Naive thymus-derived CD4-positive, alpha-beta T cell (primary cell): ENCODE data around the gene CDR2L. TPM values are rescaled to one million over a fixed set of nuclear protein-coding genes. Genes with fewer than 3 reads are reported as not detected.

Experiments used
- ATAC-seq: fragments of 150-1000 bp; cut with Tn5 transposase; 2 replicates; pipeline ENCODE4 v1.10.0; 2021; ENCODE audit warnings: mild to moderate bottlenecking, moderate library complexity
- CTCF ChIA-PET: fragments of 350-600 bp; sonication (Branson Sonifier 250); formaldehyde crosslinking; loops from one replicate; lab custom pipeline; 2021; ENCODE audit warnings: antibody characterized with exemption; lab: Charles Lee
- POLR2A ChIA-PET: fragments of 350-600 bp; sonication (Branson Sonifier 250); formaldehyde crosslinking; loops from one replicate; lab custom pipeline; 2021; ENCODE audit warnings: antibody characterized with exemption, inconsistent platforms; lab: Charles Lee
- DNase-seq, 9 donors: peaks; one replicate each; pipeline versions ENCODE4 v3.0.0 to v3.0.0-alpha.2; 2020 to 2022; ENCODE audit warnings: mixed read lengths in 1 of 9
- H3K27ac ChIP-seq: one replicate; pipeline ENCODE4 v1.7.0; 2013; ENCODE audit warnings: mild to moderate bottlenecking, low read depth, low read length, moderate library complexity
- H3K27me3 ChIP-seq, 2 donors: one replicate each; pipeline ENCODE4 v1.7.0; 2013; ENCODE audit warnings: low read length in 2 of 2, mild to moderate bottlenecking in 2 of 2, moderate library complexity in 2 of 2; ENCODE audit not compliant: control insufficient read depth in 2 of 2, insufficient read depth in 2 of 2
- H3K36me3 ChIP-seq, 3 experiments: 1 replicate in 2 of 3; 2 replicates in 1 of 3; pipeline ENCODE4 v1.7.0; 2013; ENCODE audit warnings: low read length in 3 of 3, mild to moderate bottlenecking in 3 of 3, moderate library complexity in 1 of 3; ENCODE audit not compliant: insufficient read depth in 3 of 3, control insufficient read depth in 2 of 3
- H3K4me1 ChIP-seq, 2 donors: one replicate each; pipeline ENCODE4 v1.7.0; 2013; ENCODE audit warnings: low read length in 2 of 2, mild to moderate bottlenecking in 2 of 2, moderate library complexity in 1 of 2; ENCODE audit not compliant: control insufficient read depth in 2 of 2, insufficient read depth in 2 of 2
- H3K4me3 ChIP-seq: 2 replicates; pipeline ENCODE4 v1.7.0; 2013; ENCODE audit warnings: mild to moderate bottlenecking, low read length
- H3K9me3 ChIP-seq, 3 experiments: 1 replicate in 2 of 3; 2 replicates in 1 of 3; pipeline ENCODE4 v1.7.0; 2013; ENCODE audit warnings: low read length in 3 of 3; ENCODE audit not compliant: control insufficient read depth in 2 of 3
- H3K27ac Mint-ChIP-seq, 9 donors: one replicate each; pipeline ENCODE4 v1.8.0; 2020 to 2022; ENCODE audit warnings: mixed read lengths in 9 of 9, mild to moderate bottlenecking in 8 of 9, moderate library complexity in 5 of 9, inconsistent platforms in 2 of 9
- H3K27me3 Mint-ChIP-seq, 5 donors: one replicate each; pipeline ENCODE4 v1.8.0; 2021 to 2022; ENCODE audit warnings: mixed read lengths in 5 of 5, mild to moderate bottlenecking in 1 of 5
- H3K36me3 Mint-ChIP-seq, 5 donors: one replicate each; pipeline ENCODE4 v1.8.0; 2020 to 2022; ENCODE audit warnings: mixed read lengths in 5 of 5, mild to moderate bottlenecking in 3 of 5, inconsistent platforms in 1 of 5
- H3K4me1 Mint-ChIP-seq, 7 donors: one replicate each; pipeline ENCODE4 v1.8.0; 2020 to 2022; ENCODE audit warnings: mixed read lengths in 7 of 7, mild to moderate bottlenecking in 3 of 7, inconsistent platforms in 1 of 7
- H3K4me3 Mint-ChIP-seq, 10 donors: one replicate each; pipeline ENCODE4 v1.8.0; 2020 to 2022; ENCODE audit warnings: mild to moderate bottlenecking in 10 of 10, mixed read lengths in 10 of 10, moderate library complexity in 6 of 10, inconsistent platforms in 2 of 10
- H3K9me3 Mint-ChIP-seq, 11 donors: one replicate each; pipeline ENCODE4 v1.8.0; 2020 to 2022; ENCODE audit warnings: mixed read lengths in 11 of 11, mild to moderate bottlenecking in 4 of 11, inconsistent platforms in 1 of 11, moderate library complexity in 1 of 11
- intact Hi-C, 2 donors: fragments of 100-400 bp; cut with micrococcal nuclease; formaldehyde crosslinking; loops; one replicate each; pipeline ENCODE4 v1.15.1; 2023
- polyA plus RNA-seq, 2 donors: library from polyadenylated mRNA; unstranded; fragments of 300-500 nt; fragmentation: Illumina TruSeq; gene quantifications; one replicate each; pipeline ENCODE4 v1.2.3, GENCODE V29; 2021
- total RNA-seq, 6 experiments: library from RNA in 5 of 6; stranded (reverse) in 5 of 6; gene quantifications; 1 replicate in 5 of 6; 2 replicates in 1 of 6; pipeline ENCODE4 v1.2.3 and lab custom pipeline; 2021 to 2026

CDR2L gene
- under 1 TPM in 3 of 5 experiments, not detected in 2; 0.08 to 0.17 (median 0.16) TPM for total RNA-seq
- polyA plus RNA-seq, result not detected
- total RNA-seq (lab: John Stamatoyannopoulos, UW), result not detected

DNA sequence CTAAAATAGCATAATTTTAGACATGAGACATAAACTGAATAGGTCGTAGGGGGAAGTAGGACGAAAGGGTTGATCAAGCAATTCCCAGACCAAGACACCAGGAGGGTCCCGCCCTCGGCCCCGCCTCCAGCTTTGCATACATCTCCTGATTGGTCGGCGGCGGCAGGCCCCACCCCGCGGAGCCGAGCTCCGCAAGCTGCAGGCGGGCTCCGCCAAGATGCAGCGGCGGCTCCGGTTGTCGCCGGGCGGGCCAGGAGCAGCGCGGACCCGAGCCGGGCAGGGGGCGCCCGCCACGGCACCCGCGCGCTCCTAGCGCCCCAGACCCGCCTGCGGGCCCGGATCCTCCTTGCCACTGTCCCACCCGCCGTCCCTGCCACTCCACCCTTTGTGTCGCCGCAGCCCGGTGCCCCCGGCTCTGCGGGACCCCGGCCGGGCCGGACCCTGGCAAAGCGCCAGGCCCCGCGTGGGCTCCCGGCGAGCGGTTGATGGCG is at the start of gene CDR2L:
Gene CDR2L, plus strand, starts transcription at position 215 of the 491 bp plus-strand sequence. CDS start 412 bp downstream, outside the sequence.
- Histone ChIP-seq H3K27me3 (no peaks in the 10 kb centered on the region), H3K27ac (peak within 1 kb of the TSS; percentile 8), H3K4me3 (peak within 1 kb of the TSS; percentile 44), H3K9me3 (no peaks in the 10 kb centered on the region), H3K4me1 (peaks cover 6 to 14% of the 10 kb centered on the region in 2 donors), H3K36me3 (no peaks in the 10 kb centered on the region)
- H3K27ac Mint-ChIP-seq, result peak within 1 kb of the TSS in 8 of 9 donors; percentile 10 to 83 (median 66)
- H3K36me3 Mint-ChIP-seq, result no peaks in the 10 kb centered on the region
- ChIA-PET POLR2A (interaction anchor here (1.0 to 3.0 kb wide), 7 partner anchors 12 to 45 kb away, joined by 3 to 22 read pairs (median 3); partner anchors contain the start of gene MRPL58), CTCF (interaction anchor here (0.7 to 2.3 kb wide), 7 partner anchors 17 to 250 kb away, joined by 3 to 11 read pairs (median 4); partner anchors contain the start of genes RAB37 and SUMO2)
- peaks cover 5 to 15% (median 10%) of the 10 kb centered on the region in 7 donors for H3K4me1 Mint-ChIP-seq
- intact Hi-C loops, result loop anchor here (1.0 to 10.0 kb wide), 8 partner anchors 15 to 277 kb away; partner anchors contain the start of genes HID1 (in 2 of the 2), MRPL58 (in 2 of the 2), GGA3 (in 1 of the 2) and MRPS7 (in 1 of the 2)
- H3K9me3 Mint-ChIP-seq, result no peaks in the 10 kb centered on the region
- ATAC-seq (peak; percentile 98), DNase-seq (peak; percentile 87 to 94 (median 90))
- H3K27me3 Mint-ChIP-seq, result peaks cover 0 to 59% (median 0%) of the 10 kb centered on the region in 5 donors
- H3K4me3 Mint-ChIP-seq, result peak within 1 kb of the TSS; percentile 84 to 94 (median 89)

- Mint-ChIP-seq H3K36me3 (peaks cover 0 to 3% (median 0%) of the 10 kb centered on the region in 5 donors), H3K4me1 (peaks cover 0 to 6% (median 0%) of the 10 kb centered on the region in 7 donors), H3K27me3 (peaks cover 34 to 58% (median 55%) of the 10 kb centered on the region in 5 donors), H3K9me3 (peaks cover 0 to 3% (median 0%) of the 10 kb centered on the region in 11 donors), H3K27ac (peak overlapping the region in 1 of 9 donors; percentile 39), H3K4me3 (no peak overlapping the region)
- ChIA-PET POLR2A (no interaction called here), CTCF (no interaction called here)
- H3K36me3 ChIP-seq, result no peaks in the 10 kb centered on the region
- DNase-seq, result no peak
- no peak for ATAC-seq
- no peaks in the 10 kb centered on the region for H3K4me1 ChIP-seq
- H3K9me3 ChIP-seq, result no peaks in the 10 kb centered on the region
- H3K4me3 ChIP-seq, result no peak overlapping the region
- peaks cover 0 to 15% of the 10 kb centered on the region in 2 donors for H3K27me3 ChIP-seq
- H3K27ac ChIP-seq, result no peak overlapping the region
- intact Hi-C loops, result no loop called here
Measured at GRCh38 chr17:74938194-74938950, 49.1 kb upstream of the CDR2L start.

- intact Hi-C loops, result no loop called here
- peaks cover 0 to 3% (median 0%) of the 10 kb centered on the region in 5 donors for H3K36me3 Mint-ChIP-seq
- peak overlapping the region in 1 of 9 donors; percentile 39 for H3K27ac Mint-ChIP-seq
- Histone ChIP-seq H3K4me3 (no peak overlapping the region), H3K4me1 (no peaks in the 10 kb centered on the region), H3K36me3 (no peaks in the 10 kb centered on the region), H3K27me3 (peaks cover 0 to 15% of the 10 kb centered on the region in 2 donors), H3K9me3 (no peaks in the 10 kb centered on the region), H3K27ac (no peak overlapping the region)
- H3K27me3 Mint-ChIP-seq, result peaks cover 27 to 56% (median 47%) of the 10 kb centered on the region in 5 donors
- H3K4me3 Mint-ChIP-seq, result no peak overlapping the region
- H3K4me1 Mint-ChIP-seq, result peaks cover 0 to 6% (median 0%) of the 10 kb centered on the region in 7 donors
- peaks cover 0 to 3% (median 0%) of the 10 kb centered on the region in 11 donors for H3K9me3 Mint-ChIP-seq
- POLR2A ChIA-PET, result no interaction called here
- CTCF ChIA-PET, result interaction anchor here (0.6 kb wide), 1 partner anchor 83 kb away, joined by 3 read pairs; no protein-coding TSS in a partner anchor
- DNase-seq (no peak), ATAC-seq (no peak)
Measured at GRCh38 chr17:74939534-74939933, 47.9 kb upstream of the CDR2L start.

GRCh38 chr17:74941128-74941725 is 46.2 kb upstream of the CDR2L start:
- Histone ChIP-seq H3K9me3 (no peaks in the 10 kb centered on the region), H3K27me3 (peaks cover 0 to 10% of the 10 kb centered on the region in 2 donors)
- no peak for ATAC-seq

GRCh38 chr17:74943808-74944522 is 43.5 kb upstream of the CDR2L start:
- H3K27me3 Mint-ChIP-seq, result peaks cover 4 to 26% (median 16%) of the 10 kb centered on the region in 5 donors
- DNase-seq, result no peak
- H3K9me3 Mint-ChIP-seq, result peaks cover 0 to 1% (median 0%) of the 10 kb centered on the region in 11 donors
- Histone ChIP-seq H3K27ac (no peak overlapping the region), H3K4me3 (no peak overlapping the region), H3K9me3 (no peaks in the 10 kb centered on the region), H3K27me3 (no peaks in the 10 kb centered on the region), H3K4me1 (no peaks in the 10 kb centered on the region), H3K36me3 (no peaks in the 10 kb centered on the region)
- intact Hi-C loops, result no loop called here
- ATAC-seq, result no peak
- H3K4me1 Mint-ChIP-seq, result peaks cover 0 to 6% (median 0%) of the 10 kb centered on the region in 7 donors
- CTCF ChIA-PET, result no interaction called here
- no peak overlapping the region for H3K4me3 Mint-ChIP-seq
- POLR2A ChIA-PET, result no interaction called here
- no peak overlapping the region for H3K27ac Mint-ChIP-seq
- no peaks in the 10 kb centered on the region for H3K36me3 Mint-ChIP-seq

More at GRCh38 chr17:74941128-74941725, 46.2 kb upstream of the CDR2L start:
- Mint-ChIP-seq H3K9me3 (peaks cover 0 to 3% (median 0%) of the 10 kb centered on the region in 11 donors), H3K27ac (no peak overlapping the region), H3K27me3 (peaks cover 26 to 50% (median 41%) of the 10 kb centered on the region in 5 donors), H3K4me1 (peaks cover 0 to 6% (median 0%) of the 10 kb centered on the region in 7 donors), H3K4me3 (no peak overlapping the region), H3K36me3 (peaks cover 0 to 3% (median 0%) of the 10 kb centered on the region in 5 donors)
- no peaks in the 10 kb centered on the region for H3K4me1 ChIP-seq
- H3K27ac ChIP-seq, result no peak overlapping the region
- no peak for DNase-seq
- intact Hi-C loops, result no loop called here
- CTCF ChIA-PET, result no interaction called here
- POLR2A ChIA-PET, result no interaction called here
- no peaks in the 10 kb centered on the region for H3K36me3 ChIP-seq
- H3K4me3 ChIP-seq, result no peak overlapping the region

GRCh38 chr17:74945543-74945942 is 41.9 kb upstream of the CDR2L start:
- Histone ChIP-seq H3K4me3 (no peak overlapping the region), H3K4me1 (no peaks in the 10 kb centered on the region), H3K36me3 (no peaks in the 10 kb centered on the region), H3K9me3 (no peaks in the 10 kb centered on the region), H3K27ac (no peak overlapping the region), H3K27me3 (no peaks in the 10 kb centered on the region)
- no peak overlapping the region for H3K4me3 Mint-ChIP-seq
- ChIA-PET POLR2A (no interaction called here), CTCF (no interaction called here)
- no peak for ATAC-seq
- no peaks in the 10 kb centered on the region for H3K36me3 Mint-ChIP-seq
- H3K27ac Mint-ChIP-seq, result no peak overlapping the region
- H3K4me1 Mint-ChIP-seq, result no peaks in the 10 kb centered on the region
- DNase-seq, result no peak
- H3K9me3 Mint-ChIP-seq, result no peaks in the 10 kb centered on the region
- intact Hi-C loops, result no loop called here
- H3K27me3 Mint-ChIP-seq, result peaks cover 4 to 20% (median 10%) of the 10 kb centered on the region in 5 donors
